Psoas muscle (tissue), 8 donors: ENCODE measurements around the gene TRMT13. TPM values are rescaled to one million over a fixed set of nuclear protein-coding genes. Genes with fewer than 3 reads are reported as not detected.

ENCODE experiments used
- ATAC-seq, 4 donors: fragments of 200-7000 bp; cut with Tn5 transposase; one replicate each; pipeline ENCODE4 v1.9.1; 2020; ENCODE audit warnings: moderate library complexity in 3 of 4, mild to moderate bottlenecking in 2 of 4
- DNase-seq, 2 donors: peaks; one replicate each; pipeline ENCODE4 v3.0.0-alpha.2; 2020
- H3K27ac ChIP-seq: fragments of 200-600 bp; one replicate; pipeline ENCODE4 v1.8.0; 2022
- H3K27me3 ChIP-seq, 3 donors: fragments of 200-600 bp in 1 of 3; one replicate each; pipeline versions ENCODE4 v1.6.1 to v1.8.0; 2013 to 2022; ENCODE audit warnings: low read length in 2 of 3, mild to moderate bottlenecking in 2 of 3, moderate library complexity in 1 of 3; ENCODE audit not compliant: insufficient read depth in 3 of 3
- H3K36me3 ChIP-seq, 2 donors: fragments of 200-600 bp in 1 of 2; one replicate each; pipeline versions ENCODE4 v1.6.1 to v1.8.0; 2013 to 2022; ENCODE audit warnings: low read depth in 1 of 2, mild to moderate bottlenecking in 1 of 2, moderate library complexity in 1 of 2; ENCODE audit not compliant: insufficient read depth in 1 of 2
- H3K4me1 ChIP-seq: fragments of 200-600 bp; one replicate; pipeline ENCODE4 v1.8.0; 2022
- H3K4me3 ChIP-seq: fragments of 200-600 bp; one replicate; pipeline ENCODE4 v1.8.0; 2022; ENCODE audit warnings: mild to moderate bottlenecking
- H3K9me3 ChIP-seq: fragments of 200-600 bp; one replicate; pipeline ENCODE4 v1.8.0; 2022
- CTCF ChIP-seq: fragments of 200-600 bp; IDR thresholded peaks from one replicate; pipeline ENCODE4 v1.8.0; 2022; ENCODE audit warnings: antibody characterized with exemption
- WGBS, 3 donors: extraction: QIAGEN DNeasy Blood & Tissue Kit; methylation state at CpG; one replicate each; pipeline versions ENCODE4 v1.1.6 to v1.1.7; 2013; 5-methylcytosine and 5-hydroxymethylcytosine counted together
- intact Hi-C, 2 donors: fragments of 100-400 bp; cut with DNase I; formaldehyde crosslinking; loops; one replicate each; pipeline versions ENCODE4 v1.11.0 to v1.14.2; 2022
- polyA plus RNA-seq, 3 donors: library from polyadenylated mRNA; stranded (reverse); fragments of 200-250 nt; gene quantifications; one replicate each; pipeline ENCODE4 v1.2.3, GENCODE V29; 2013
- total RNA-seq, 4 donors: library from RNA; stranded (reverse); fragmentation: NEBNext Ultra II Directional in 2 of 4; extraction: Animal tissue kit (Norgen Biotek cat#: 25700) in 2 of 4; gene quantifications; one replicate each; pipeline versions ENCODE4 v1.2.1 to v1.2.4, GENCODE V29; 2021 to 2023
- donor health status: healthy with polysubstance abuse.
- donor health status: DM: no; HTN: no; CAD: no; lungs with moderate emphysema.
- donor health status: Bipolar disorder and iron deficiency.
- donor health status: healthy.
- donor health status: DM: yes; HTN: yes; CAD: no.
- donor health status: DM: no; HTN: no; CAD: no.
- donor health status: DM: no; HTN: no; CAD: no.
- donor health status: DM: yes; HTN: yes; CAD: no.

TRMT13 gene
- total and polyA plus RNA-seq, 7 donors = 4.9 to 15.2 (median 9.0) TPM

DNA sequence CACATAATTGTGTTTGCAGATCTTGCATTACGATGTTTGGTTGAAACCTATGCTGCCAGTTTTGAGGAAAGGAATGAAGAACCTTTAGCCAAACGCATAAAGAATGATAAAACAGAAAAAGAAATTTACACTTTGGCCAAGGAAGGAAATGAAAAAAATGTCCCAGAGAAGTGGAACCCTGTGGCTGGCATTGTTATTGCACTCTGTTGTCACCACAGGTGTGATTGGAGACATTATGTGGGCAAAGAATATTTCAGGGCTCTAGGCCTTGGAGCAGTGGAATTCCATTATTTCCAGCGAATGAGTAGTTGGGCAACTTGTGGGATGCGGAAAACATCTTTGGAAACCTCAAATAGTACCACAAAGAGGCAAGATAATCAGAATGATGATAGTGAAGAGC, 14.9 kb downstream of the TRMT13 start:
- intact Hi-C loops = loop anchor here in 1 of 2 donors (5.0 kb wide), 1 partner anchor 261 kb away; no protein-coding TSS in a partner anchor
- DNase-seq (no peak), ATAC-seq (no peak)
- no peak for TF ChIP-seq CTCF
- 84 to 88% (median 87%) methylated on average over 4 of the region's 4 CpGs for WGBS, 3 donors
- Histone ChIP-seq H3K27ac (no peak overlapping the region), H3K9me3 (no peaks in the 10 kb centered on the region), H3K27me3 (no peaks in the 10 kb centered on the region), H3K4me1 (no peaks in the 10 kb centered on the region), H3K36me3 (peaks cover 9 to 100% of the 10 kb centered on the region in 2 donors), H3K4me3 (no peak overlapping the region)

- 47 to 62% (median 56%) methylated on average over 2 of the region's 2 CpGs for WGBS, 3 donors
- intact Hi-C loops = no loop called here
- Histone ChIP-seq H3K4me1 (no peaks in the 10 kb centered on the region), H3K27ac (no peak overlapping the region), H3K9me3 (no peaks in the 10 kb centered on the region), H3K4me3 (no peak overlapping the region), H3K36me3 (peaks cover 3 to 100% of the 10 kb centered on the region in 2 donors), H3K27me3 (no peaks in the 10 kb centered on the region)
- TF ChIP-seq CTCF = no peak
- DNase-seq (no peak), ATAC-seq (no peak)
These were observed 18.7 kb downstream of the TRMT13 start for GRCh38 chr1:100151679-100152078.

- Histone ChIP-seq H3K4me3 (no peak overlapping the region), H3K27ac (no peak overlapping the region), H3K9me3 (no peaks in the 10 kb centered on the region), H3K36me3 (peaks cover 3 to 100% of the 10 kb centered on the region in 2 donors), H3K4me1 (no peaks in the 10 kb centered on the region), H3K27me3 (no peaks in the 10 kb centered on the region)
- intact Hi-C loops = no loop called here
- no peak for DNase-seq
- 78 to 90% (median 85%) methylated on average over 4 of the region's 4 CpGs for WGBS, 3 donors
- no peak for TF ChIP-seq CTCF
- ATAC-seq = no peak
These were observed 19.3 kb downstream of the TRMT13 start for GRCh38 chr1:100152271-100152670.

- Histone ChIP-seq H3K36me3 (peaks cover 0 to 81% of the 10 kb centered on the region in 2 donors), H3K4me1 (peaks cover 18% of the 10 kb centered on the region), H3K27me3 (no peaks in the 10 kb centered on the region), H3K4me3 (no peak overlapping the region), H3K27ac (peak overlapping the region; percentile 55), H3K9me3 (no peaks in the 10 kb centered on the region)
- ATAC-seq (no peak), DNase-seq (no peak)
- intact Hi-C loops = no loop called here
- no peak for TF ChIP-seq CTCF
These were observed 29.9 kb downstream of the TRMT13 start for GRCh38 chr1:100162881-100163280.

DNA sequence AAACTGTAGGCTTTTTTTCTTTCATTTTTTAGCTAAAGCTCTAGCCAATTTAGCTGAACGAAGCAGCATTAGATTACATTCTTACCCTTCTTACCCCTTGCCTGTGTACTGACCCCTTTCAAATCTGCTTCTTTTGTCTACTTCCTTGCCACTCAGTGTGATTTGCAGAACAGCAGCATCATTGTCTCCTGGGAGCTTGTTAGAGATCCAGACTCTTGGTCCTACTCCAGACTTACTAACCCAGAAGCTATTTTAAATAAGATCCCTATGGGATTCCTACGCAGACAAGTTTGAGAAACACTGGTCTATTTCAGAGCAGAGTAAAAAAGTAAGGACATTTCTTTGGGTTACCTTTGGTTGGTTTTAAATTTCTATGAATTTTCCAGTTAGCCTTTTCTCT, 31.3 kb downstream of the TRMT13 start:
- peak; percentile 60 to 90 (median 82) for ATAC-seq
- 22 to 27% (median 22%) methylated on average over 2 of the region's 2 CpGs for WGBS, 3 donors
- no peak overlapping the region for H3K4me3 ChIP-seq
- peak overlapping the region; percentile 55 for H3K27ac ChIP-seq
- H3K36me3 ChIP-seq = peaks cover 0 to 81% of the 10 kb centered on the region in 2 donors
- no peaks in the 10 kb centered on the region for H3K27me3 ChIP-seq
- intact Hi-C loops = no loop called here
- DNase-seq = no peak
- H3K4me1 ChIP-seq = peaks cover 22% of the 10 kb centered on the region
- H3K9me3 ChIP-seq = no peaks in the 10 kb centered on the region
- no peak for TF ChIP-seq CTCF
